GM19351 (cell line): ENCODE results near the gene PDCD11.
"Not testable (repeated sequence)": the region's sequence is repeated elsewhere in the genome, so short reads cannot be mapped to it uniquely, and the experiment has no call there.

Experiments used
- ATAC-seq: cut with Tn5 transposase; IDR thresholded peaks from one replicate; pipeline ENCODE4 v1.9.1; 2021; ENCODE audit warnings: mild to moderate bottlenecking, moderate library complexity; ENCODE audit not compliant: unreplicated experiment

Gene PDCD11

GRCh38 chr10:103417148-103417469 lies 20.7 kb downstream of the PDCD11 start:
- ATAC-seq: not testable (repeated sequence)

- no peak for ATAC-seq
Observed at GRCh38 chr10:103417601-103418000, 21.2 kb downstream of the PDCD11 start.

GRCh38 chr10:103419101-103419500 lies 22.7 kb downstream of the PDCD11 start:
- no peak for ATAC-seq

GRCh38 chr10:103423748-103424147 lies 27.3 kb downstream of the PDCD11 start:
- no peak for ATAC-seq

GRCh38 chr10:103427866-103428265 lies 31.4 kb downstream of the PDCD11 start:
- ATAC-seq: no peak

GRCh38 chr10:103428989-103429643 lies 32.7 kb downstream of the PDCD11 start:
- no peak for ATAC-seq

- ATAC-seq: no peak
Observed at GRCh38 chr10:103429647-103430046, 33.2 kb downstream of the PDCD11 start.

- ATAC-seq: no peak
Observed at GRCh38 chr10:103431902-103432301, 35.5 kb downstream of the PDCD11 start.

GRCh38 chr10:103433858-103434257 lies 37.4 kb downstream of the PDCD11 start:
- ATAC-seq: no peak

- ATAC-seq: no peak
Observed at GRCh38 chr10:103439776-103440175, 43.4 kb downstream of the PDCD11 start.

- no peak for ATAC-seq
Observed at GRCh38 chr10:103440416-103440815, 44.0 kb downstream of the PDCD11 start.

GRCh38 chr10:103441206-103441605 lies 44.8 kb downstream of the PDCD11 start:
- ATAC-seq: no peak

GRCh38 chr10:103441611-103442010 lies 45.2 kb downstream of the PDCD11 start:
- ATAC-seq: no peak

- no peak for ATAC-seq
Observed at GRCh38 chr10:103442031-103442461, 45.6 kb downstream of the PDCD11 start.

- ATAC-seq: no peak
Observed at GRCh38 chr10:103443475-103444185, 47.2 kb downstream of the PDCD11 start.

GRCh38 chr10:103444478-103444877 lies 48.1 kb downstream of the PDCD11 start:
- no peak for ATAC-seq

- ATAC-seq: no peak
Observed at GRCh38 chr10:103445366-103445765, 48.9 kb downstream of the PDCD11 start.

- no peak for ATAC-seq
Observed at GRCh38 chr10:103445767-103446567, 49.5 kb downstream of the PDCD11 start.

- no peak for ATAC-seq
Observed at GRCh38 chr10:103447187-103447586, 50.8 kb downstream of the PDCD11 start.

GRCh38 chr10:103448746-103449145 lies 52.3 kb downstream of the PDCD11 start:
- ATAC-seq: no peak

- no peak for ATAC-seq
Observed at GRCh38 chr10:103449208-103450144, 53.0 kb downstream of the PDCD11 start.
